DMS53 treated with DMSO at 0.1 percent for 48 hours (cell line): Measurements from ENCODE around the gene FBXL13.
"Not testable (repeated sequence)": the region's sequence is repeated elsewhere in the genome, so short reads cannot be mapped to it uniquely, and the experiment has no call there.

ENCODE experiments used
- DNase-seq: peaks from one replicate; lab custom pipeline; 2025; ENCODE audit not compliant: unreplicated experiment; lab: John Stamatoyannopoulos, UW

FBXL13 gene

DNA sequence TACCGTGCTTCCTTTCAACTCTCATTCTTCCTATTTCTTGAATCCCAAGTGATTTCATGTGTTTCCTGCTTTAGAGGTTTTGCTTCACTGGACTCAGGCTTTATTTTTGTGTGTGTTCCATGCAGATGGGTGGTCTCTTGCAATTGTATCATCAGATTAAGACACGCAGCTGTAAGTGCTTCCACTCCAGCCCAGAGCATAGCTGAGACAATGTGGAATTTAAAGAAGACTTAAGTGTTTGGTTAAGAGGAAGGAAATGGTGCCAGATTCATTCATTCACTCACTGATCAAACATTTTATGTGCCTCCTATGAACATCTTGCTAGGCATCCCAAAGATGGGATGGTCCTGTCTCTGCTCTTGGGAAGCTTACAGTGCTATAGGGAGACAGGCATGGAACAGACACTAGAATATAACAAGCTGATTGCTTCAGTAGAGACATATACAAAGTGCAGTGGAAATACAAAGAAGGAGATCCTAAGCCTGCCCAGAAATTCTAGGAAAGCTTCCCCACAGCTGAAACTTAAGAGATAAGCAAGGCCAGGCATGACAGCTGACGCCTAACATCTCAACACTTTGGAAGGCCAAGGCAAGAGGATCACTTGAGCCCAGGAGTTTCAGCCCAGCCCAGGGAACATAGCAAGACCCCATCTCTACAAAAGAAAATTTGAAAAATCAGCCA, 207.9 kb downstream of the FBXL13 start:
- DNase-seq, result no peak

DNA sequence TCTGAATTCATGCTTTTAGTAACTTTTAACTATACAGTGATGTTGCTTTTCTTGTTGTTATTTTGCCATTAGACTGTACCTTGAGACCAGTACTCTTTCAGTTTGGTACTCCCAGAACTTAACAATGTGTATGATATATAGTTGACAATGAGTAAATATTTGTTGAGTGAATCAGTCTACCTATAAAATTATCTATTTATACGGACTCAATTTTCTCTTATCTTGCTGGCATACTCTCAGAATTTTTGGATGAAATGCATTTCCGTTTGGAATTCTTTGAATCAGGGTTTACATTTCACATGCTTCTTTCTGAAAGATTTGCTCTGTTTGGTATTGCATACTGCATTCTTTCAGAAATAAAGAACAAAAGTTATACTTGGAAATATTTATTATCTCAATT, 209.6 kb downstream of the FBXL13 start:
- no peak for DNase-seq

- DNase-seq, result no peak
Observed at GRCh38 chr7:102860351-102860811, 214.2 kb downstream of the FBXL13 start.

DNA sequence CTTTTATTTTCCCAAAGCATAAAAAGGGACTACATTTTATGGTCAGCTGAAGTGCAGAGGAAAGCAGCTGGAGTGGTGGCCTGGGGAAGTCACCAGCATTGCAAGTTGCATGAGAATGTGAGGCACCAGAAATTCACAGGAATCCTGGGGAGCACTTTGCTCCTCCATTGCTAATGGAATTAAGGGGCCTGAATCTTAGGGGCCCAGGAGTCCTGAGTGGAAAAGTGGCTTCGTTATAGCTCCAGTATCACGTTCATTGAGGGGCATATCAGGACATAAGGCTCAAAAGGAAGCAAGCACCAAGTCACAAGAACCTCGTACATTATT, 214.8 kb downstream of the FBXL13 start:
- no peak for DNase-seq

DNA sequence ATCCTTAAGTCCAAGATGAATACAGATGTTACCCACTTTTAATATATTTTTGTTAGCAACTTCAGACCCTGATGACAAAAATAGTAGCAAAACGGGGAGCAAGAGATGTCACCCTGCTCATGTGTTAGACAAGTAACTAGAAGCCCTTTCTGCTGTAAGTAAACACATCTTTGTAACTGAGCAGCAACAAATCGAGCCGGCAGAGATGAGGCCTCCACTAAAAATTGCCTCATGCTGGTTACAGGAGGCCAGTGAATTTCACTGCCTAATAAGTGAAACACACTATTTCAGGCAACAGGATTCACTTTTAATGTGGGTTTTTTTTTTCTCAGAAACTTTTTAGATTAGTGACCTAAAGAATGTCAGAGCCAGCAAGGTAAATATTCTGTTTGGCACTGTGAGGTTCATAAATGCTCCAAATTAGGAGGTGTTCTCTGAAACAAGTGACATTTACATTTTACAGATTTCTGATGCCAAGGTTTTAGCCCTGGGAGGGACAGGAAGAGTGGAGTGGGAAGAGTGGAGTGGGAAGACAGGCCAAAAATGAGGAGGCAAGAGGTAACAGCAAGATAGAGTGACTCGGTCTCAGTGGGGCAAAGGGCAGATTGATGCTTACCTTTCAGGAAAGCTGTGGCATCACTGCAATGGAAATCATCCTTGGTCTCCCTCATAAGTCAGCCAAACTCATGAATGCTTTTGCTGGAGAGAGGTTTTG, 215.4 kb downstream of the FBXL13 start:
- no peak for DNase-seq

DNA sequence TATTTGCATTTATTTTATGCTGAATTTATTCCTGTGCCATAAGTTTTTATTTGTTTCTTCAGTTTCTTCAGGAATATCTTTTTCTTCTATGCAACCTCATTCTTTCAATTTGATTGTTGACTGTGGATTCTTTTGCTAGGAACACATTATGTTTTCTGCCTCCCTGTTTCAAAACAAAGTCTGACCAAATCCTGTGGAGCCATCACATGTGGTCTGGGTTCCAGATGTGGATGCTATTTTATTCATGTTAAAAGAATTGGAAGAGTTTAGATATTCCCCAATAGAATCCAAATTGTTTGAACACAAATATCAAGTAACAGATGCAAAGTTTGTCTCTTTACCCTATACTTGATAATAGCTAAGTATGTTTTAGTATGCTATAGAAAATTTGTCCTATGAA, 218.6 kb downstream of the FBXL13 start:
- DNase-seq, result no peak

- no peak for DNase-seq
Observed at GRCh38 chr7:102849538-102849937, 225.1 kb downstream of the FBXL13 start.

- no peak for DNase-seq
Observed at GRCh38 chr7:102849079-102849478, 225.5 kb downstream of the FBXL13 start.

DNA sequence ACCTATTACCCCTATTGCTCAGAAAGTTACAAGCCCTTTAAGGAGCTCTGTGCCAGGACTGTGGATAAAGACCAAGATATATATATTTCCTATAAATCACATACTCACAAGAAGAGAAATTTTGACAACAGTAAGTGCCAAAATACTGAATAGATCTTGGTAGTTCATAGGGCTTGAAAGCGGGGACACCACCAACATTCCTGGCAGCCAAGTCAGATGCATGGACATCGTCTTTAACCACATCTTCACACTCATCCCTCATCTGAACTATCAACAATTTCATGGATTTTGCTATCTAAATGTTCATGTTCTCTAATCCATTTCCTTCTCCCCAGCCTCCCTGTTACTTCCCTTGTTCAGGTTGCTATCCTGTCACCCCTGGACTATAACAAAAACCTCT, 229.2 kb downstream of the FBXL13 start:
- DNase-seq, result no peak

- no peak for DNase-seq
Observed at GRCh38 chr7:102843850-102844249, 230.7 kb downstream of the FBXL13 start.

DNA sequence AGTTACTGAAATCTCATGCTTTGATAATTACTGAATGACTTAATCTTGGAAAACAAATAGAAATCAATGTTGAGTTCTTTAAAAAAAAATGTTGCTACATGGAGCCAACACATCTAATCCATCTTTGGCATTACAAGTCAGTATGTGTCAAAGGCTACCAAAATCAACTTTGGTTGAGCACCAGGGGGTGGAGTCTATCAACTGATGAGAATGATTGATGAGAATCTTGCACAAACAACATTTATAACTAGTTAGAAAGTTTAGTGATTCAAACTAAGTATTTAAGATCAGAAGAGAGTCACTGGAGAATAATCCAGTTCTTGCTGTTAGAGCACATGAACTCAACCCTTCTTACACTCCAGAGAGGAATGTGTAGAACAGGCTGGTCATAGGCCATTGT, 232.3 kb downstream of the FBXL13 start:
- no peak for DNase-seq

DNA sequence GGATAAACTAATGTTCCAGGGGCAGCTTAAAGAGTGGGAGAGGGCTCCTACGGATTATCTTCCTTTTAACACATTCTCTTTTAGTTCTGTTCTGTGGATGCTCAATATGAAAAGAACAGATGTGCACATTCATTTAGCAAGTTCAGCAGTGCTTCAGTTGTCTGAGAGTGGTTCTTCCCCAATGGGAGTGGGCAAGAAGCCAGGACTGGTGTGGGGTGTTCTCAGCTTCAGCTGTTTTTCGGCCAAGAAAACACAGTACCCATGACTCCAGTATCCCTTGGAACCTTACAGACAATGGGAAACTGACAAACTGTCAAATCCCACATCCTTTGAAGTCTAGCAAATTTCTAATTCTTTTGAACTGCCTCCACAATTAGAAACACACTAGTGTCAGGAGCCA, 233.3 kb downstream of the FBXL13 start:
- no peak for DNase-seq

DNA sequence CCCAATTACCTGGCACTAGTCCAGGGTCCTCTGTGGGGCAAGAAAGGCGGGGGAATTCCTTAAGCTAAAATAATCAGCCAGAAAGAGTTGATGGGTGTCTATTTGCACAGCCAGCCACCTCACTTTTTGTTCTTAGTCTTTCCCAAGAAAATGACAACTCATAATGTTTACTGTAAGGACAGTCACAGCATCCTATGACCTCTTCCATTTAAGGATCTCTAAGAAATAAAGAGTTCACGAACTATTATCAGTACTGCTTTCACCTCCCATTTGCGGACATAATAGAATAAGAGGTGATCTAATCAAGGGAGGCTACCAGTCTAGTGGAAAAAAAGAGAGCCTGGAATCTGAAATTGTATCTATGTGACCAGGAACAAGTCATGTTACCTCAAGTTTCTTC, 234.2 kb downstream of the FBXL13 start:
- no peak for DNase-seq

DNA sequence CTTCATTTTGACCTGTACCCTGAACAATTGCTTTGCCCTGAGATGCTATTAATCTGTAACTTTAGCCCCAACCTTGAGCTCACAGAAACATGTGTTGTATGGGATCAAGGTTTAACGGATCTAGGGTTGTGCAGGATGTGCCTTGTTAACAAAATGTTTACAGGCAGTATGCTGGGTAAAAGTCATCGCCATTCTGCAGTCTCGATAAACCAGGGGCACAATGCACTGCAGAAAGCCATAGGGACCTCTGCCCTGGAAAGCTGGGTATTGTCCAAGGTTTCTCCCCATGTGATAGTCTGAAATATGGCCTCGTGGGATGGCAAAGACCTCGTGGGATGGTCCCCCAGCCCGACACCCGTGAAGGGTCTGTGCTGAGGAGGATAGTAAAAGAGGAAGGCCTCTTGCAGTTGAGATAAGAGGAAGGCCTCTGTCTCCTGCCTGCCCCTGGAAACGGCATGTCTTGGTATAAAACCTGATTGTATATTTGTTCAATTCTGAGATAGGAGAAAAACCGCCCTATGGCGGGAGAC, 236.0 kb downstream of the FBXL13 start:
- not testable (repeated sequence) for DNase-seq

GRCh38 chr7:102837802-102838201, 236.8 kb downstream of the FBXL13 start:
- no peak for DNase-seq

DNA sequence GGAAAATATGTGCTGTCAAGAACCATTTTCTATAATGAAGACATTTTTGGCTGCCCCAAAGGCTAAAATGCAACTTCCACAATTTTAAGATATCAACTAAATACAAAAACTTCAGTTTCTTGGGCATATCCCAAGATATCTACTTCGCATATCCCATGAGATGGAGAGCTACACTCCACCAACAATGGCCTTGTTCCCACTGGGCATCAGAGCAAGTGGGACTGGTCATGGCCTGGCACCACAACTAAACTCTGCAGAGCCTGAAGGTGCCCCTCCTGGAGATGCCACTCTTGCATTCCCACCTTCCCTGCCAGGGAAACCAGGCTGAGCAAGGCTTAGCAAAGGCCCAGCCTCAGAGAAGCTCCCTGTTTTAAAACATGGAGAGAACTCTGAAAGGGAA, 237.6 kb downstream of the FBXL13 start:
- DNase-seq, result no peak

DNA sequence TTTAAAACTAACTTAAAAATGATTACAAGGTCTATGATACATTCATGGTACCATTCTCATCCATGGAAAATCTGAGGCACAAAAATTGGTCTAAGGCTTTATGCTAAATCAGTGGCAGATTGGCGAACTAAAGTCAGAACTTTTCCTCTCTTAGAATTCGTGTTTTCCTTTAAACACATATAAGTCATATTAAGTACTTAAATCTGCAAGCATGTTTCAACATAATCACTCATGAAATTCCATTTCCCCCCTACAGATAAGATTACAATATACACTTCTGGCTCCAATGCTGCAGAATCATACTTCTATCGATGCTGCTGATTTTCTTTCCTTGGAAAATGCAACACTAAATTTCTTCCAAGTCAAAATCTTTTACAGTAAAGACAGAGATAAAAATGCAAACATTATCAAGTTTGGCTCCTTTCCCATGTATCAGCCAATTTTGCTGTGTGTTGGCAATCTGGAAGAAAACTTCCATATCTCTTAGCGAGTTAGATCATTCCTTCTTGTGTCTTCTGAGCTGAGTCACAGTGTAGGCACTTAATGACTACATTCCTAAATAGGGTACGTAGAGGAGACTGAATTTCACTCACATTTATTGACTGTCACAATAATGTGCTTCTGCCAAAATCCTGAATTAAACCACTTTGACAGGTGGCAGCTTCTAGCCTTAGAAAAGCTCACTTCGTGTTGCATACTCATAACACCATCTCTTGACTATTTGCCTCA, 238.2 kb downstream of the FBXL13 start:
- no peak for DNase-seq

DNA sequence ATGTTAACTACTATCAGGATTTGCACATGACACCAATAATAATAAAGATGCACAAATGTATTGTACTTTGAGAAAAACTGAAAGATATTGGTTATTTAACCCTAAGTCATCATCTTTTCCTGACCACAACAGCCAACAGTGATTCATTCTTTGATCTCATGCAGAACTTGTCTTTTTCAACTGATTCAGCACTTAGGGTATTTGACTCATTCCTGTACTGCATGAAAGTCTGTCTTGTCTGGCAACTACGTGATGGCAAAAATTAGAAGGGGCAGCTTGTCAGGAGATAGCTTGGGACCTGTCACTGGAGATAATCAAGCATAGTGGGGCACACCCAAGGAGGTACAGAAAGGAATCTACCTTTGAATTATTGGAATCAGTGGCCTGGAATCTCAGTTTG, 239.6 kb downstream of the FBXL13 start:
- DNase-seq, result no peak

- DNase-seq, result no peak
Observed at GRCh38 chr7:102834466-102834865, 240.1 kb downstream of the FBXL13 start.

DNA sequence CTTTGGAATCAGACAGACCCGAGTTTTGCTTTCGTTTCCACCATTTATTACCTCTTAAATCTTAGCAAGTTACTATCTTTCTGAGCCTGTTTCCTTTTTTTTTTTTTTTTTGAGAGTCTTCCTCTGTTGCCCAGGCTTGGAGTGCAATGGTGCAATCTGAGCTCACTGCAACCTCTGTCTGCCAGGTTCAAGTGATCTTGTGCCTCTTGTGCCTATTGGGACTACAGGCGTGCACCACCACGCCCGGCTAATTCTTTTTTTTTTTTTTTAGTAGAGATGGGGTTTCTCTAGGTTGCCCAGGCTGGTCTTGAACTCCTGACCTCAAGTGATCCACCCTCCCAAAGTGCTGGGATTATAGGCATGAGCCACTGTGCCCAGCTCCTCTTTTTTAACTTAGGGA, 241.3 kb downstream of the FBXL13 start:
- DNase-seq, result no peak

DNA sequence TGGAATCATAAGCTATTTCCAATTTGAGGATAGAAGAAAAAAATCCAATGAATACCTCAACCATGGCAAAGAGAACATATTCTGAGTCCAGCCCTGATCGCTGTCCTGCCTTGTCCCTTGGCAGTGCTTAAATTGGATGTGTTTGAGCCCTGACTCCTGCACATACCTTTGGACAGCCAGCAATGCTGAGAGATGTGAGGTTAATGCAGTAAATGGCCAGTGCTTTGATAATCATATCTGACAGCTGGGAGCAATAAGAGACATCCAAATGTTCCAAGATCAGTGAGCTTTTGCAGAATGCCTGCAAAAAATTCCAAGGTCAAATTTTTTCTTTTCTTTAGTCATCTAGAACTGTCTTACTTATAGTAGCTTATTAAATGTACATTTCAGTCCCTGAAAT, 241.9 kb downstream of the FBXL13 start:
- no peak for DNase-seq

DNA sequence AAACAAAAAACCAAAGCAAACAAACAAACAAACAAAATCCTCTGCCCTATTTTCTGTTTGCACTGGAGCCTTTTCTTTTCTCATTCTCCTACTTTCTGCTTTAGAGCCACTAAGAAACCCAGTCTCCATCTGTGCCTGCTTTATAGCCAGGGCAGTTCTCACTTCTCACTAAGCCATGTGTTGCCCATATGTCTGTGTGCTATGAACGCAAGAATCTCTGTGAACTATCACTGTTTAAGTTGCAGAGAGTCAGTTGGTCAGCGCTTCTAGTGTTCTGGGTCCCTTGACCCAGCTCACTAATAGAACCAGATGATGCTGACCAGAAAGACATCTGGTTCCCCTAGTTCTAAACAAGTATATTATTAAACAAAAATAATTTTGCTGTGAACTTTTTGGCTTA, 244.4 kb downstream of the FBXL13 start:
- DNase-seq, result no peak
